ENCODE measurements around the gene IFITM2.
"Not testable (repeated sequence)": the region's sequence is repeated elsewhere in the genome, so short reads cannot be mapped to it uniquely, and the experiment has no call there.

The IFITM2 gene

GRCh38 chr11:327581-327923, 19.9 kb downstream of the IFITM2 start:
- no peak for DNase-seq

GRCh38 chr11:328012-328411, 20.4 kb downstream of the IFITM2 start:
- DNase-seq = no peak

GRCh38 chr11:328516-329100, 21.0 kb downstream of the IFITM2 start:
- DNase-seq = not testable (repeated sequence)

DNA sequence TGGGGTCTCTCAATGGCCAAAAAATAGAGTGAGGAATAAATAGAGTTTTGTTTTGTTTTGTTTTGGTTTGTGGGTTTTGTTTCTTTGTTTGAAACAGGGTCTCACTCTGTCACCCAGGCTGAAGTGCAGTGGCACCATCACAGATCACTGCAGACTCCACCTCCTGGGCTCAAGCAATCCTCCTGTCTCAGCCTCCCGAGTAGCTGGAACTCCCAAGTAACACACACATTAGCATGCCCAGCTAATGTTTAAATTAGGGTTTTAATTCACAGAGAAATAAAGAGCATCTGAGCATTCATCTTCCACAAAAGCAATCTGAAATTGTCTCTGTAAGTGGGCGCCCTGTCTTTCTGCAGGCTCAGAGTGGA, 22.3 kb downstream of the IFITM2 start:
- DNase-seq = no peak

- DNase-seq = no peak
Measured at GRCh38 chr11:330307-330693, 22.7 kb downstream of the IFITM2 start.

GRCh38 chr11:330694-331357, 23.2 kb downstream of the IFITM2 start:
- DNase-seq = no peak

DNA sequence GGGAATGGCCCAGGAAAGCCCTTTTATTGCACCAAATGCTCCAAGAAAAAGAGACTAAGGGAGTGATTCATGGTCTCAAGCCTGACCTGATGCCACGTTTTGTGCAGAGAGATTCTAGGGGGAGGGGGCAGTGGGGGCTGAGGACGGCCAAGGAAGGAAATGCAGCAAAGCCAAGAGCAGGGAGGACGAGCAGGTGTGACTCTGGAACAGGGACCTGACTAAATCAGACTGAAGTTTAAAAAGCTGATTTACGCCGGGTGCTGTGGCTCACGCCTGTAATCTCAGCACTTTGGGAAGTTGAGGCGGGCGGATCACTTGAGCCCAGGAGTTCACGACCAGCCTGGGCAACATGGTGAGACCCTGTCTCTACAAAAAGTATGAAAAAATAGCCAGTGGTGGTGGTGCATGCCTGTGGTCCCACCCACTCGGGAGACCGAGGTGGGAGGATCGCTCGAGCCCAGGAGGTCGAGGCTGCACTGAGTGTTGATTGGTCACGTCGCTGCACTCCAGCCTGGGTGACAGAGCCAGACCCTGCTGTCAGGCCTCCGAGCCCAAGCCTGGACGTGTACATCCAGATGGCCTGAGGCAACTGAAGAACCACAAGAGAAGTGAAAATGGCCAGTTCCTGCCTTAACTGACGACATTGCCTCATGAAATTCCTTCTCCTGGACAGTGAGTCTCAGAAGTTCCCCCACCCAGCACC, 23.9 kb downstream of the IFITM2 start:
- DNase-seq = no peak

DNA sequence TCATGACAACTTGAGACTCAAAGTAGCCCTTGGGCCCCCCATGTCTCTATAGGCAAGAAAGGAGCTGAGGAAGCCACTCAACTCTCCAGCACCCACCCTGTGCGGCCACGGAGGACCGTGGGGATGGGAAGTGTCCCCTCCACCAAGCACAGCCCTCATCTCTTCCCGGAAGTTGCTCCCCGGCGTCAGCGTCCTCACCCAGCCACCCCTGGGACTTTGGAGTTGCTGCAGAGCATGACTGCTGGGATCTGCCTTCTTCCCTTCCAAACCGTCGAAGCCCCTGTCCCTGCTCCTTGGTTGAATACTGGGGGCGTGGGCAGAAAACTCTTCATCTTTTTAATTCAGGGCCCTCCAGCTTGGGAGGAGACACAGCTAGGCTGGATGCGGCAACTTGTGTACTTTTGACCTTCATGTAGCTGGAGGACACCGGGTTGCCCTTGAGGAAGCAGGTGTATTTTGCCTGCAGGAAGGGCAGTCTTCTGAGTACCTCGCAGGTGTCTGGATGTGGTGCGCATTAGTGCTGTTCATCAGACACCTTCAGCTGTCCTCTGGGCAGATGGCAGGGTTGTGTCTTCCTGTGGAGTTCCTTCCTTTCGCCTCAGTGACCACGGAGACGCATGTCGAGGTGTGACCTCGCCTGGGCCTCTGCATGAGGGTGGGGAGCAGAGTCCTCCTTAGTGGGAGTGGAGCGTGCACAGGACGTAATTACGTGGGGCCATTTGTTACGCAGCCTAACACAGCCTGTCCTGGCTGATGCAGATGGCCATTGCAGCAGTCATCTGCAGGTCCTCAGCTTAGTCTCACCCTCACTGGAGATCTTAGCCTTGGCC, 25.2 kb downstream of the IFITM2 start:
- DNase-seq = no peak

GRCh38 chr11:333616-334263, 26.1 kb downstream of the IFITM2 start:
- not testable (repeated sequence) for DNase-seq

- no peak for DNase-seq
Measured at GRCh38 chr11:334264-334994, 26.8 kb downstream of the IFITM2 start.

DNA sequence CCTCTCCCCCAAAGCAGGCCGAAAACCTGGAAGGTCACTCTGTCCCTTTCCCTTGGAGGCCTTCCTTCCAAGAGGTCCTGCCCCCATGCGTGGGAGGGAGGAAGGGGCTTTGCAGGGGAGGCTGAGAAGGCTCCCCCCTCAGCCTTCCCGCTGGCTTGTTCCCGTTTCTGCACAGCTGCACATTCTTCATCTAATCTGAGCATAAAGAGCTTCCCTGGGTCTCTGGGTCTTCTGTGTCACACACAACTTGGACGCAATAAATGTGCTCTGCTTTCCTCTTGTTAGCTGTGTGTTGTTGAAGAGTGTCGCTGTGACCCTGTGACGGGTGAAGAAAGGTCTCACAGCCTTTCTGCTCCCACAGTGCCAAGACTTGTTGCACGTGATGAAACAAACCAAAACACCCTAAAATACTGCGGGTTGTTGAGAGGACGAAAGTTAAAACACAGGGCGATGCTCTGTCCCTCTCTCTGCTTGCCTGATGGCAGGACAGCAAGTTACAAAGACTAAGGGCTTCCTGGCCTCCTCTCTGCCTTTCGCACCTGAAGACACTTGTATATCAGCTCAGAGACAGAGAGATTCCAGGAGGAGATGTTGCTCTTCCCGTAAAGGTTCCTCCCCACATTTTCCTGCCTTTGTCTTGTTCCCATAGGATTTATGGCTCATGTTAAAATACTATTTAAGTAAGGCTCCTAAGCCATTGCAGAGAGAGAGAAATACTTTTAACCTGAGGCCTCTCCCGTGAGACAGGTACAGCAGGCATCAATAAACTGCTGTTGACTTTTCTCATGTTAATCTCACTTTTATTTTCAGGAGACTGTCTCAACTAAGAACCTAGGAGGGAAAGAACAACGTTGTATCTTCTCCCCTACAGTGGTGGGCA, 28.4 kb downstream of the IFITM2 start:
- DNase-seq = no peak

- no peak for DNase-seq
Measured at GRCh38 chr11:336659-337198, 29.1 kb downstream of the IFITM2 start.

GRCh38 chr11:337711-338110, 30.1 kb downstream of the IFITM2 start:
- DNase-seq = no peak

DNA sequence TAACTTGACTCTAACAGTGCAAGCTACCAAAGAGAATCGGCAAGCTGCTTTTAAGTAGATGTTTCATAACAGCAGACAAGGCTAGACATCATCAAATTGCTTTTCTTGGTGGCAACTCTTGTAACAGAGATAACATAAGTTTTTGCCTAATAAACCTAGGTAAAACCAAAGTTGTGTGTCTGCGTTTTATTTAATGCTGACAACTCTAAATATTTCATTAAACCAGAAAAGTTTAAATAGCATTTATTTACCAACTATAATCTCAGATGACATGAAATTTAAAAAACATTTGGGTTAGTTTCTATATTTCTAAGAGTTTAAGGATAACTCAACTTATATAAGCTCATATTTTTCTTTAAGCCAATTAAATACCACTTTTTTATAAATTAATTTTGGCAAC, 32.3 kb downstream of the IFITM2 start:
- no peak for DNase-seq

- no peak for DNase-seq
Measured at GRCh38 chr11:340539-341512, 33.2 kb downstream of the IFITM2 start.

DNA sequence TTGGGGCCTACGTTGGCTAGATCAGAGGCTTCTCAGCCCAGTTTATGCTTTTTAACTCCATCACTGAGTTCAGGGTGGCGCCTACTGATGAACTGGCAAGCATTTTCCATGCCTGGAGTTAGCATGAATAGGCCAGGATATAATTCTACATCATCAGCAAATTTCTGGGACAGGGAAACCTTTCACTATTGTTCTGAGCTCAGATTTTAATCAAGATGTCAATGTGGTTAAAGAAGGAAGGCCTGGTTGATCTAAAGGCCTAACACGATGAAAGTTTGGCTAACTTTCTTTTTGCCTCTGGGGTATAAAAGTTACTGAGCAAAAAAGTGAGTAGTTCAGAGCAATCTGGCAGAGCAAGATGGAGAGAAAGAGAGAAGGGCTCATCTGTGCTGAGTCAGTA, 34.7 kb downstream of the IFITM2 start:
- DNase-seq = no peak

DNA sequence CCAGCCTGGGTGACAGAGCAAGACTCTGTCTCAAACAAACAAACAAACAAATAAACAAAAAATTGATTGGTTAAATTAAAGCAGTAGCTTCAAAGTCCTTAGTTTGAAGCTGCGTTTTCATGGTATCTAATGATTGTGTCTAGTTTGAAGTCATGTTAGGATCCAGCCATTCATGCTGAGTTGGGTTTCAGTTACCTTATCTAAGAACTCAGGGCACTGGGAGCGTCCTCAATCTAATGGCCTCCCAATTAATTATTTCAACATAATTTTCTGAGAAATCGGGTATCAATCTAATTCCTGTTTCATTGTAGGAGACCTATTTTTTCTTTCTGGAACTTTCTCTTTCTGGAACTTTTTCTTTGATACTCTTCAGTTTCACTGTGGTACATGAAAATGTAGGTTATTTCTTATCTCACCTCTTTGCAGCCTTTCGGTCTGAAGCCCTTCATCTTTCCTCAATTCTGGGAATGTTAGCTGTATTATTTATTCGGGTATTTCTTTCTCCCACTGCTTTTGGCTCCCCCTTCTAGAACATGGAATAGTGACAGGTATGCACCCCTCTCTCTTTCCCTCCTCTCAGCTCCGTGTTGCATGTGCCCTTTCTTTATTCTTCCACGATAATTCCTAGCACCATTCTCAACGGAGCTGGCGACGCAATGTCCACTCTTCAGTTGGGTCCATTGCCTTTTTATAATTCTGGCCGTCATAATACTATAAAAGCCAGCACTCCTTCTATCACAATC, 37.4 kb downstream of the IFITM2 start:
- DNase-seq = no peak

GRCh38 chr11:346529-346928, 38.9 kb downstream of the IFITM2 start:
- no peak for DNase-seq

Data from SIG-M5 (cell line).